SU-DHL-6 (cell line): Measurements from ENCODE around the gene RGS17.

Experiments used
- CTCF ChIP-seq: fragments of 200-600 bp; sonication (generic); IDR thresholded peaks from one replicate; pipeline ENCODE4 v1.5.1; 2017; ENCODE audit warnings: antibody characterized with exemption, mild to moderate bottlenecking, low read length, moderate library complexity; ENCODE audit not compliant: insufficient read depth, poor library complexity, severe bottlenecking
- EZH2phosphoT487 ChIP-seq: fragments of 200-600 bp; sonication (generic), shearing (Covaris generic); conservative IDR thresholded peaks from 2 replicates; pipeline ENCODE4 v1.6.1; 2018; ENCODE audit warnings: mild to moderate bottlenecking, antibody characterized with exemption, low read length, moderate library complexity, mixed read lengths

DNA sequence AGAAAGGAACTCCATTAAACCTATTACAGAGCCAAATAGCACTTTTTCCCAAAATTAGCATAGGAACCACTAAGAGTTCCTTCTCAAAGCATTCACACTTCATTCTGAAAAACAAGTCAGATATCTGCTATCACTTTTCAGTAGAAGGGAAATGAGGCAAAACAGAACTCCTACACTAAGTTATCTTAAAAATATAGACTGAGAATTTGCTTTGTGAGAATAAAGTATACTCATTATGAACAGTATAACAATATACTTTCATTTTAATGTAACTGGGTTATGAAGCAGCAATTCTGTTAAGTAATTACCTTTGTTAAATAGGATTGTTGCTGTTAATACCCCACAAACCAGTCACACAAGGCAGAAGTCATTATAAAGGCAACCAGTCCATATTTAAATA is 137.2 kb downstream of the RGS17 start:
- TF ChIP-seq CTCF (no peak), EZH2phosphoT487 (no peak)
